Eye (tissue), 1 donor: ENCODE data around the gene ACOX3.
"Not testable (repeated sequence)": the region's sequence is repeated elsewhere in the genome, so short reads cannot be mapped to it uniquely, and the experiment has no call there.

Source experiments
- DNase-seq: peaks from one replicate; pipeline ENCODE4 v3.0.0-alpha.2; 2015

The ACOX3 gene

GRCh38 chr4:8440492-8441311 lies at the start of gene ACOX3, which contains the start of gene TRMT44:
Gene ACOX3, minus strand, starts transcription at chr4:8440723. Its CDS starts 24,202 bp downstream, at chr4:8416521.
Gene TRMT44, plus strand, starts transcription at chr4:8440777. Its CDS starts 46 bp downstream, at chr4:8440823.
- peak; percentile 98 for DNase-seq

GRCh38 chr4:8488791-8489369 lies 48.4 kb upstream of the ACOX3 start:
- no peak for DNase-seq

GRCh38 chr4:8486643-8487042 lies 46.1 kb upstream of the ACOX3 start:
- not testable (repeated sequence) for DNase-seq

- DNase-seq, result no peak
Measured at GRCh38 chr4:8480221-8480620, 39.7 kb upstream of the ACOX3 start.

- peak; percentile 30 for DNase-seq
Measured at GRCh38 chr4:8478801-8479744, 38.5 kb upstream of the ACOX3 start.

GRCh38 chr4:8478371-8478770 lies 37.8 kb upstream of the ACOX3 start:
- DNase-seq, result no peak

GRCh38 chr4:8477676-8478075 lies 37.2 kb upstream of the ACOX3 start:
- DNase-seq, result no peak

GRCh38 chr4:8477095-8477635 lies 36.6 kb upstream of the ACOX3 start:
- DNase-seq, result no peak

- DNase-seq, result peak; percentile 7
Measured at GRCh38 chr4:8475751-8476575, 35.4 kb upstream of the ACOX3 start.

- DNase-seq, result no peak
Measured at GRCh38 chr4:8474856-8475255, 34.3 kb upstream of the ACOX3 start.

GRCh38 chr4:8473920-8474590 lies 33.5 kb upstream of the ACOX3 start:
- DNase-seq, result no peak

- DNase-seq, result peak; percentile 19
Measured at GRCh38 chr4:8473198-8473919, 32.8 kb upstream of the ACOX3 start.

- DNase-seq, result peak; percentile 80
Measured at GRCh38 chr4:8472689-8473197, 32.2 kb upstream of the ACOX3 start.

GRCh38 chr4:8472158-8472688 lies 31.7 kb upstream of the ACOX3 start:
- no peak for DNase-seq

- DNase-seq, result no peak
Measured at GRCh38 chr4:8471211-8471875, 30.8 kb upstream of the ACOX3 start.

GRCh38 chr4:8470451-8471024 lies 30.0 kb upstream of the ACOX3 start:
- DNase-seq, result no peak

GRCh38 chr4:8469550-8469949 lies 29.0 kb upstream of the ACOX3 start:
- DNase-seq, result no peak

GRCh38 chr4:8468746-8469535 lies 28.4 kb upstream of the ACOX3 start:
- peak; percentile 83 for DNase-seq
